Retinal pigment epithelial cell (primary cell): ENCODE data around the gene IRS1.
"Not testable (repeated sequence)": the region's sequence is repeated elsewhere in the genome, so short reads cannot be mapped to it uniquely, and the experiment has no call there.

ENCODE experiments used
- DNase-seq: peaks from one replicate; pipeline ENCODE4 v3.0.0-alpha.2; 2010; ENCODE audit warnings: low read depth
- H3K4me3 ChIP-seq: 2 replicates; pipeline ENCODE4 v1.5.1; 2011; ENCODE audit warnings: mild to moderate bottlenecking, low read length, control low read depth, moderate library complexity
- TF ChIP-seq, protein P1 (sequence below): conservative IDR thresholded peaks from 2 replicates; pipeline ENCODE4 v1.5.1; 2011; ENCODE audit warnings: low read depth, low read length, control low read depth, inconsistent platforms

The IRS1 gene, protein sequence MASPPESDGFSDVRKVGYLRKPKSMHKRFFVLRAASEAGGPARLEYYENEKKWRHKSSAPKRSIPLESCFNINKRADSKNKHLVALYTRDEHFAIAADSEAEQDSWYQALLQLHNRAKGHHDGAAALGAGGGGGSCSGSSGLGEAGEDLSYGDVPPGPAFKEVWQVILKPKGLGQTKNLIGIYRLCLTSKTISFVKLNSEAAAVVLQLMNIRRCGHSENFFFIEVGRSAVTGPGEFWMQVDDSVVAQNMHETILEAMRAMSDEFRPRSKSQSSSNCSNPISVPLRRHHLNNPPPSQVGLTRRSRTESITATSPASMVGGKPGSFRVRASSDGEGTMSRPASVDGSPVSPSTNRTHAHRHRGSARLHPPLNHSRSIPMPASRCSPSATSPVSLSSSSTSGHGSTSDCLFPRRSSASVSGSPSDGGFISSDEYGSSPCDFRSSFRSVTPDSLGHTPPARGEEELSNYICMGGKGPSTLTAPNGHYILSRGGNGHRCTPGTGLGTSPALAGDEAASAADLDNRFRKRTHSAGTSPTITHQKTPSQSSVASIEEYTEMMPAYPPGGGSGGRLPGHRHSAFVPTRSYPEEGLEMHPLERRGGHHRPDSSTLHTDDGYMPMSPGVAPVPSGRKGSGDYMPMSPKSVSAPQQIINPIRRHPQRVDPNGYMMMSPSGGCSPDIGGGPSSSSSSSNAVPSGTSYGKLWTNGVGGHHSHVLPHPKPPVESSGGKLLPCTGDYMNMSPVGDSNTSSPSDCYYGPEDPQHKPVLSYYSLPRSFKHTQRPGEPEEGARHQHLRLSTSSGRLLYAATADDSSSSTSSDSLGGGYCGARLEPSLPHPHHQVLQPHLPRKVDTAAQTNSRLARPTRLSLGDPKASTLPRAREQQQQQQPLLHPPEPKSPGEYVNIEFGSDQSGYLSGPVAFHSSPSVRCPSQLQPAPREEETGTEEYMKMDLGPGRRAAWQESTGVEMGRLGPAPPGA (N-terminal part only)

DNA sequence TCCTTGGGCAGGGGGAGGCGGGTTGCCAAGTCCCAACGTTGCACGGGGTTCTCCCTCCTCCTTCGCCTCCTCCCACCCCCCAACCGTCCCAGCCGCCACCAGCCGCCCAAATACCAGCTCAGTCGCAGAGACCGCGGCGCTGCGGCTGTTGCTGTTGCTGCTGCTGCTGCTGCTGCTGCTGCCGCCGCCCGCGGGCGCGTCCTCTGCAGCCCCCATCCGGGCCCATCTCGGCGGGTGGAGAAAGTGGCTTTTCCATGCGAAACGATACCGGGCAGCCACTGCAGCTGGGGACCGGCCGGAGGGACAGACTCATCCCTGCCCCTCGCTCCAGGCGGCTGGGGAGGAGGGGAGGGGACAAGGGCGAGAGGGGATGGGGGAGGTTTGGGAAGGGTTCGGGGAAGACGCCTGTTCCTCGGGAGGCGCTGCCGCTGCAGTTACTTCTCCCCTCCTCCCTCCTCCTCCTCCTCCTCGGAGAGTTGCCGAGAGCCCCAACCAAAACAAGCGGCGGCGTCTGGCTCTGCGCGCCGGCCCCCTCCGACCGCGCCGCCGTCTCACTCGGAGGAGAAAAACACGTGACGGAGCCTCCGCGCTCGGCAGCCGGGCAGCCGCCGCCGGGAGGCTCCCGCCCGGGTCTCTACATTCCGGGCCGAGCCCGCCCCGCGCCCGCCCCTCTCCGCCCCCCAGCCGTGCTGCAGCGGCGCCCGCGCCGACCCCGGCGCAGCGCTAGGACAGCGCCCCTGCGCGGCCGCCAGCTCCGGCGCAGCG, at the start of gene IRS1:
IRS1 (minus strand) TSS at position 610 of the 765 bp plus-strand sequence. CDS start 1,082 bp downstream, outside the sequence.
- TF ChIP-seq, protein P1, sequence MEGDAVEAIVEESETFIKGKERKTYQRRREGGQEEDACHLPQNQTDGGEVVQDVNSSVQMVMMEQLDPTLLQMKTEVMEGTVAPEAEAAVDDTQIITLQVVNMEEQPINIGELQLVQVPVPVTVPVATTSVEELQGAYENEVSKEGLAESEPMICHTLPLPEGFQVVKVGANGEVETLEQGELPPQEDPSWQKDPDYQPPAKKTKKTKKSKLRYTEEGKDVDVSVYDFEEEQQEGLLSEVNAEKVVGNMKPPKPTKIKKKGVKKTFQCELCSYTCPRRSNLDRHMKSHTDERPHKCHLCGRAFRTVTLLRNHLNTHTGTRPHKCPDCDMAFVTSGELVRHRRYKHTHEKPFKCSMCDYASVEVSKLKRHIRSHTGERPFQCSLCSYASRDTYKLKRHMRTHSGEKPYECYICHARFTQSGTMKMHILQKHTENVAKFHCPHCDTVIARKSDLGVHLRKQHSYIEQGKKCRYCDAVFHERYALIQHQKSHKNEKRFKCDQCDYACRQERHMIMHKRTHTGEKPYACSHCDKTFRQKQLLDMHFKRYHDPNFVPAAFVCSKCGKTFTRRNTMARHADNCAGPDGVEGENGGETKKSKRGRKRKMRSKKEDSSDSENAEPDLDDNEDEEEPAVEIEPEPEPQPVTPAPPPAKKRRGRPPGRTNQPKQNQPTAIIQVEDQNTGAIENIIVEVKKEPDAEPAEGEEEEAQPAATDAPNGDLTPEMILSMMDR, result peak; percentile 28
- H3K4me3 ChIP-seq, result peak within 1 kb of the TSS; percentile 83
- DNase-seq, result peak; percentile 46

DNA sequence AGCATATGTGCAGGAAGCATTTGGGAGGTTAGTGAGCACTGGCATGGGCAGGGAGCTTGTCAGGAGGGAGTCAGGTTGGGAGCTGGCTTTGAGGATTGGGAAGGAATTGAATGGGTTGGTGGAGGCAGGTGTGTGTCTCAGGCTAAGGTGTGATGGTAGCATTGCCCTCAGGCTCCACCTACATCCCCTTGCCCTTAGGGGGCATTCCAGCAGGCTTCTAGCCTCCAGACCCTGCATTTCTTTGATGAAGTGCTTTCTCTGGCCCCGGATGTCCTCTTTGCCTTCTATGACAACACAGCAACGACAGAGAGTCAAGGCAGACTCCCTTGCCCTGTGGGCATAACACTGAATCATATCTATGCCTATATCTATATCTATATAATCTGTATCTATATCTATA, 49.7 kb upstream of the IRS1 start:
- no peak for DNase-seq
- TF ChIP-seq, protein P1, result no peak
- H3K4me3 ChIP-seq, result no peak overlapping the region

DNA sequence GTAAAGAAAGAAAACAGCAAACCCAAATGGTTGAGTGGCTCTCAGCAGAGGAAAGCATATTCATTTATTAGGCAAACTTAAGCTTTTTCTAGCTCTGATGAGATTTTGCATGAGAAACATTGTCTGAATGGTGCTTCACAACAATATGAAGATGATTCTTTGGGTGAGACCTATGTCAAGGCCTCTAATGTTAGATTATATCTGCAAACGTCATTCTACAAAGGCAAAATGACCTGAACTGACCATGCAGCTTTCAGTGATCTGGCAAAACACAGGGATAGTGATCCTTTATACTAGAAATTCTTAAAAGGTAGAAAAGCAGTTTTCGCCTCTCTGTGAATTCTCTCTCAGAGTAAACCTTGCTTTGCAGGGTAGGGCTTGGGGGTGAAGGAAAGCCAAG, 47.9 kb upstream of the IRS1 start:
- DNase-seq, result no peak
- TF ChIP-seq, protein P1, result no peak
- no peak overlapping the region for H3K4me3 ChIP-seq

DNA sequence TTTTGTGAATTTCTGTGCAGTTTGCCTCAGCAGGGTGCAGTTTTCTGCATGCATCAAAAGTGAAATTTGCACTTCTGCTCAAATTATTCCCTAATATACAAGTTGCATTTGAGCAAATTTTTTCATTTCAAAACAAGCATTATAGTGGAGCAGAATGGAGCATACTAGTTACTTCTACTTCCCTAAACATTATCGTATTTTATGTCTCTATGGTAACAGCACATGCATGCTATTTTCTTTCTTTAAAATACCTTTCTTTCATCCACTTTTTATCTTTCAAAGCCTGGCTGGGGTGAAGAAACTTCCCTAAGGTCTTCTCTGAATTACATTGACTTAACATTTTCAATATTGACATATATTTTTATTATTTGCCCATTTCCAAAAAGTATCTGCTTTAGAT, 47.5 kb upstream of the IRS1 start:
- H3K4me3 ChIP-seq, result no peak overlapping the region
- DNase-seq, result no peak
- TF ChIP-seq, protein P1, result no peak

DNA sequence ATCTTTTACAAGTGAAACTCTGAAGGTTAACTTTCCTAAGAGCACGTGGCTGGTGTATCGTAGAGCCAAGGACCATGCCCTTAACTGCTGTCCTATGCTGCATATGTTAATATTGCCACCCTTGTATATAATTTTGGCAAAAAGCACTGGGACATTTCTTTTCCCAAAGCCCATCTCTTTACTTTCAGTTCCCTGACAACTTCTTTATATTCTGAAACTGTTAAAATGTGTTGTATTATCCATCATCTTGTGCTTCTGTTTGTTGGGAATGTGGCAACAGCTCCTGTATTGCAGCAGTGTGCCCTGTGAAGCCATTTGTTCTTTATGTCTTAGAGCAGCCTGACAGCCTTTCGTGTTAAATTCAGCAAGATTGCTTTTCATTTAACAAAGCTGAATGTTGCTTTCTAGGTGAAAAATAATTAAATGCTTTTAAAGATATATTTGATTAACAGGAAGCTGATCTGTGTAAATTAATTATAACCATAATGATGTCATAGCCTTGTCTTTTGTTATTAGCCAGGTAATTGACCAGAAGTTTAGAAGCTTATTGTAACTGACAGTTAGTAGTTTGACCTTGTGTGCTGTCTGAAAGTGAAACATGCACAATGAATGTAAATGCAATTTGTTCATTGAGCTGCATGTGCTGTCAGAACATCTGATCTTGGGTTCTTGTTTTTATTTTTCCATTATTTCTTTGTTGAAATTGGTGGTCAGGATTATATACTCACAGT, 45.9 kb upstream of the IRS1 start:
- TF ChIP-seq, protein P1, result no peak
- DNase-seq, result no peak
- H3K4me3 ChIP-seq, result no peak overlapping the region

DNA sequence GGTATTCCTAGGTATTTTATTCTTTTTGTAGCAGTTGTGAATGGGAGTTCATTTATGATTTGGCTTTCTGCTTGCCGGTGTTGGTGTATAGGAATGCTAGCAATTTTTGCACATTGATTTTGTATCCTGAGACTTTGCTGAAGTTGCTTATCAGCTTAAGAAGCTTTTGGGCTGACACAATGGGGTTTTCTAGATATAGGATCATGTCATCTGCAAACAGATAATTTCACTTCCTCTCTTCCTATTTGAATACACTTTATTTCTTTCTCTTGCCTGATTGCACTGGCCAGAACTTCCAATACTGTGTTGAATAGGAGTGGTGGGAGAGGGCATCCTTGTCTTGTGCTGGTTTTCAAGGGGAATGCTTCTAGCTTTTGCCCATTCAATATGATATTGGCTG, 43.4 kb upstream of the IRS1 start:
- not testable (repeated sequence) for DNase-seq, H3K4me3 ChIP-seq

DNA sequence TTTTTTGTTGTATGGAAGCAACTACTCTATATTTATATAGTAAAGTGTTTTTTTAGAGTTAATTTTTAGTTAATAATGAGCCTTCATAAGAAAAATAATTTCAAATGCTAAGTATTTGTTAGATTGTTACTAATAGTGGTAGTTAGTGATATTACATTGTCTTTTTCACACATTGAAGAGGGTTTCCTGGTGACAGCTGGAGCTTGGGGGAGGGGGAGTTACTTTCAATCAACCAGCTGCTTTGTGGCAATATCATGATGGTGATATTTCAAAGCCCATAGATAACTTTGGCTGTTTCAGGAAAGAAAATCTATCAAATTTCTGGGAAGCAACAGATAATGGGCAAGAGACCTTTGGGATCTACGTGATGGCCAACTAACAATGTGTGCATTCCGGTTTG, 40.3 kb upstream of the IRS1 start:
- H3K4me3 ChIP-seq, result no peak overlapping the region
- TF ChIP-seq, protein P1, result no peak
- no peak for DNase-seq
